IMR-90 (cell line): ENCODE measurements around the gene RBM10. TPM values are rescaled to one million over a fixed set of nuclear protein-coding genes. Genes with fewer than 3 reads are reported as not detected.
A peak's percentile ranks its signal among the peaks of the same experiment; 100 is the strongest.

Source experiments
- ATAC-seq: fragments of 200-7000 bp; cut with Tn5 transposase; 2 replicates; pipeline ENCODE4 v1.9.1; 2020; ENCODE audit warnings: low read depth, mild to moderate bottlenecking, moderate library complexity
- BruUV-seq: library from RNA; stranded (reverse); fragments of 400-500 nt; replicated peaks from 2 replicates; lab custom pipeline; 2021; lab: Mats Ljungman, UMichigan
- CTCF ChIA-PET: fragments of 300-600 bp; formaldehyde crosslinking; extraction: SDS; loops from one replicate; lab custom pipeline; 2021; ENCODE audit warnings: antibody characterized with exemption; lab: Yijun Ruan, JAX
- POLR2A ChIA-PET: fragments of 300-600 bp; sonication (Branson Sonifier 250); formaldehyde crosslinking; loops from one replicate; lab custom pipeline; 2022; ENCODE audit warnings: antibody characterized with exemption; ENCODE audit not compliant: unreplicated experiment; lab: Charles Lee
- DNase-seq: peaks from one replicate; pipeline ENCODE4 v3.0.0; 2013
- H2AFZ ChIP-seq: replicated peaks from 2 replicates; pipeline ENCODE3; 2013; ENCODE audit warnings: low read length, mild to moderate bottlenecking; ENCODE audit not compliant: poor library complexity
- H2AK5ac ChIP-seq: 2 replicates; pipeline ENCODE4 v1.6.1; 2013; ENCODE audit warnings: low read depth, low read length, inconsistent platforms
- H2AK9ac ChIP-seq: replicated peaks from 2 replicates; pipeline ENCODE3; 2013; ENCODE audit warnings: mild to moderate bottlenecking, low read depth, low read length, moderate library complexity; ENCODE audit not compliant: poor library complexity
- H2BK120ac ChIP-seq: 2 replicates; pipeline ENCODE4 v1.6.1; 2013; ENCODE audit warnings: low read depth, low read length, inconsistent platforms
- H2BK15ac ChIP-seq: 3 replicates; pipeline ENCODE4 v1.6.1; 2013; ENCODE audit warnings: low read depth, low read length, inconsistent platforms
- H2BK20ac ChIP-seq: 2 replicates; pipeline ENCODE4 v1.6.1; 2013; ENCODE audit warnings: low read depth, mild to moderate bottlenecking, inconsistent platforms, low read length, moderate library complexity
- H2BK5ac ChIP-seq: 2 replicates; pipeline ENCODE4 v1.6.1; 2013; ENCODE audit warnings: mild to moderate bottlenecking, low read depth, low read length, inconsistent platforms; ENCODE audit not compliant: poor library complexity, severe bottlenecking
- H3K14ac ChIP-seq: replicated peaks from 2 replicates; pipeline ENCODE4 v1.6.1; 2013; ENCODE audit warnings: low read depth, low read length, inconsistent platforms
- H3K18ac ChIP-seq: 2 replicates; pipeline ENCODE4 v1.6.1; 2013; ENCODE audit warnings: low read depth, low read length, control low read depth
- H3K23ac ChIP-seq: 2 replicates; pipeline ENCODE4 v1.6.1; 2013; ENCODE audit warnings: low read depth, low read length, inconsistent platforms
- H3K27ac ChIP-seq: 2 replicates; pipeline ENCODE4 v1.5.1; 2013; ENCODE audit warnings: mild to moderate bottlenecking, control low read depth, low read length; ENCODE audit not compliant: insufficient read depth
- H3K27me3 ChIP-seq: 2 replicates; pipeline ENCODE4 v1.6.1; 2013; ENCODE audit warnings: low read length; ENCODE audit not compliant: control insufficient read depth, insufficient read depth
- H3K36me3 ChIP-seq: 2 replicates; pipeline ENCODE4 v1.6.1; 2013; ENCODE audit warnings: low read length, mixed read lengths; ENCODE audit not compliant: control insufficient read depth, insufficient read depth
- H3K4ac ChIP-seq: 2 replicates; pipeline ENCODE4 v1.6.1; 2013; ENCODE audit warnings: low read depth, low read length, inconsistent platforms
- H3K4me1 ChIP-seq: 2 replicates; pipeline ENCODE4 v1.6.1; 2013; ENCODE audit warnings: low read length, mixed read lengths; ENCODE audit not compliant: control insufficient read depth, insufficient read depth
- H3K4me2 ChIP-seq: 2 replicates; pipeline ENCODE4 v1.6.1; 2013; ENCODE audit warnings: low read depth, mild to moderate bottlenecking, control low read depth, low read length, moderate library complexity
- H3K4me3 ChIP-seq: 2 replicates; pipeline ENCODE4 v1.5.1; 2013; ENCODE audit warnings: low read depth, mild to moderate bottlenecking, control low read depth, low read length, moderate library complexity; ENCODE audit not compliant: insufficient read depth
- H3K56ac ChIP-seq: 2 replicates; pipeline ENCODE4 v1.6.1; 2013; ENCODE audit warnings: low read length, inconsistent platforms; ENCODE audit not compliant: insufficient read depth; ENCODE audit errors: extremely low read depth
- H3K79me1 ChIP-seq, 2 experiments: 2 replicates each; pipeline ENCODE4 v1.6.1; 2013; ENCODE audit warnings: low read length in 2 of 2, inconsistent platforms in 1 of 2, low read depth in 1 of 2
- H3K9ac ChIP-seq: 2 replicates; pipeline ENCODE4 v1.6.1; 2013; ENCODE audit warnings: low read depth, low read length, control low read depth
- H3K9me1 ChIP-seq: 2 replicates; pipeline ENCODE4 v1.6.1; 2013; ENCODE audit warnings: low read length, inconsistent platforms; ENCODE audit not compliant: insufficient read depth
- H3K9me3 ChIP-seq: 2 replicates; pipeline ENCODE4 v1.6.1; 2013; ENCODE audit warnings: low read length; ENCODE audit not compliant: control insufficient read depth, insufficient read depth
- H4K20me1 ChIP-seq: 2 replicates; pipeline ENCODE4 v1.6.1; 2013; ENCODE audit warnings: low read length, inconsistent platforms; ENCODE audit not compliant: insufficient read depth
- H4K5ac ChIP-seq: 2 replicates; pipeline ENCODE4 v1.6.1; 2013; ENCODE audit warnings: mild to moderate bottlenecking, low read depth, low read length, control low read depth
- H4K8ac ChIP-seq, 2 experiments: 2 replicates each; pipeline ENCODE4 v1.6.1; 2013; ENCODE audit warnings: low read depth in 2 of 2, low read length in 2 of 2, control low read depth in 1 of 2, inconsistent platforms in 1 of 2
- H4K91ac ChIP-seq: 2 replicates; pipeline ENCODE4 v1.6.1; 2013; ENCODE audit warnings: low read depth, low read length, inconsistent platforms; ENCODE audit not compliant: insufficient read depth
- SMC3 ChIP-seq: fragments of 150-350 bp; IDR thresholded peaks from 2 replicates; pipeline ENCODE4 v1.6.1; 2016; ENCODE audit warnings: low read depth, mild to moderate bottlenecking, antibody characterized with exemption, low read length, moderate library complexity
- WGBS, 2 experiments: methylation state at CpG; one replicate each; pipeline versions ENCODE4 v1.1.5 to v1.1.7; 2013; ENCODE audit warnings: missing lambda C conversion rate in 2 of 2; ENCODE audit not compliant: insufficient read length in 1 of 2; ENCODE audit errors: extremely low coverage in 2 of 2; 5-methylcytosine and 5-hydroxymethylcytosine counted together
- dilution Hi-C: fragments of 300-500 bp; cut with HindIII; formaldehyde crosslinking; loops from one replicate; pipeline ENCODE4 v1.14.3; 2018; ENCODE audit warnings: low sequenced_read_pairs; ENCODE audit not compliant: unreplicated experiment
- in situ Hi-C: fragments of 300-500 bp; cut with MboI; formaldehyde crosslinking; loops from 3 replicates; pipeline ENCODE4 v1.14.3; 2019; ENCODE audit warnings: low sequenced_read_pairs, inconsistent platforms, mixed read lengths
- intact Hi-C: fragments of 100-400 bp; cut with micrococcal nuclease; formaldehyde crosslinking; loops from 2 replicates; pipeline ENCODE4 v1.10.0; 2022
- polyA plus RNA-seq, 3 experiments: library from polyadenylated mRNA; depleted of rRNA; stranded (reverse); fragments of >200 nt; gene quantifications; 2 replicates each; pipeline ENCODE4 v1.2.3, GENCODE V29; 2012; ENCODE audit warnings: low replicate concordance in 1 of 3
- total RNA-seq: library from RNA; depleted of rRNA; stranded (reverse); fragments of >200 nt; gene quantifications from 2 replicates; pipeline ENCODE4 v1.2.3, GENCODE V29; 2012

RBM10 gene
- total and polyA plus RNA-seq, 2 of the 4 experiments (the other 2 are of a cell fraction): 33.4 to 36.0 TPM

GRCh38 chrX:47177079-47177478 lies 32.1 kb downstream of the RBM10 start:
- TF ChIP-seq SMC3: no peak
- H2BK15ac ChIP-seq: no peak overlapping the region
- H3K9ac ChIP-seq: no peak overlapping the region
- no peak overlapping the region for H3K4me3 ChIP-seq
- no peaks in the 10 kb centered on the region for H3K4me1 ChIP-seq
- H3K9me3 ChIP-seq: no peaks in the 10 kb centered on the region
- H3K79me1 ChIP-seq: peaks cover 3% of the 10 kb centered on the region in 2 experiments; a peak in 1 of 4 replicates
- WGBS, 2 experiments: no CpG with 5 or more reads among the region's 2 CpGs
- H2BK5ac ChIP-seq: no peak overlapping the region
- no peak overlapping the region for H4K8ac ChIP-seq
- ChIA-PET CTCF (no interaction called here), POLR2A (interaction anchor here (0.6 kb wide), 1 partner anchor 205 kb away, joined by 3 read pairs; no protein-coding TSS in a partner anchor)
- peak overlapping the region; percentile 23 for H2AK9ac ChIP-seq
- H3K14ac ChIP-seq: no peak overlapping the region
- H3K4ac ChIP-seq: no peak overlapping the region
- H3K27ac ChIP-seq: no peak overlapping the region
- H4K91ac ChIP-seq: no peak overlapping the region
- DNase-seq: no peak
- no peak overlapping the region for H2BK120ac ChIP-seq
- peaks cover 21% of the 10 kb centered on the region; the same call in 1 of the 2 replicates for H3K27me3 ChIP-seq
- no peak overlapping the region for H2BK20ac ChIP-seq
- dilution Hi-C loops: no loop called here
- H3K9me1 ChIP-seq: no peaks in the 10 kb centered on the region
- no peak overlapping the region for H2AK5ac ChIP-seq
- intact Hi-C loops: no loop called here
- in situ Hi-C loops: no loop called here
- no peak overlapping the region for H4K5ac ChIP-seq
- H3K56ac ChIP-seq: no peak overlapping the region
- no peak overlapping the region for H3K23ac ChIP-seq
- H4K20me1 ChIP-seq: no peaks in the 10 kb centered on the region
- BruUV-seq: no TSS peak
- peaks cover 48% of the 10 kb centered on the region for H3K36me3 ChIP-seq
- no peak overlapping the region for H3K4me2 ChIP-seq
- no peak overlapping the region for H3K18ac ChIP-seq
- H2AFZ ChIP-seq: no peak overlapping the region
- ATAC-seq: no peak
